SH-SY5Y (cell line): ENCODE measurements around the gene RDH12.

Experiments
- GATA2 ChIP-seq: IDR thresholded peaks from 2 replicates; pipeline ENCODE4 v1.6.1; 2011; ENCODE audit warnings: mild to moderate bottlenecking, low read depth, low read length
- GATA3 ChIP-seq: IDR thresholded peaks from 2 replicates; pipeline ENCODE4 v1.6.1; 2011; ENCODE audit warnings: low read depth, mild to moderate bottlenecking, low read length, moderate library complexity

- no peak for TF ChIP-seq GATA3
- no peak for TF ChIP-seq GATA2
These were observed 58.2 kb downstream of the RDH12 start for GRCh38 chr14:67759916-67760315.
